ENCODE data around the gene ARPC4.

The ARPC4 gene

GRCh38 chr3:9810433-9810770, 17.5 kb downstream of the ARPC4 start:
- peak overlapping the region; percentile 24; the same call in 1 of the 2 replicates for H3K4me3 ChIP-seq (ENCODE audit: low read length)
- no peak for TF ChIP-seq ZNF274 (IDR thresholded peaks at IDR 0.05; ENCODE audit: low read depth, low read length)

GRCh38 chr3:9810846-9811245, 18.0 kb downstream of the ARPC4 start:
- no peak overlapping the region for H3K4me3 ChIP-seq (ENCODE audit: low read length)
- TF ChIP-seq ZNF274 (IDR thresholded peaks at IDR 0.05; ENCODE audit: low read depth, low read length): no peak

- H3K4me3 ChIP-seq (ENCODE audit: low read length): no peak overlapping the region
- no peak for TF ChIP-seq ZNF274 (IDR thresholded peaks at IDR 0.05; ENCODE audit: low read depth, low read length)
Measured at GRCh38 chr3:9812870-9813483, 20.1 kb downstream of the ARPC4 start.

GRCh38 chr3:9815986-9816385, 23.1 kb downstream of the ARPC4 start:
- no peak overlapping the region for H3K4me3 ChIP-seq (ENCODE audit: low read length)
- no peak for TF ChIP-seq ZNF274 (IDR thresholded peaks at IDR 0.05; ENCODE audit: low read depth, low read length)

DNA sequence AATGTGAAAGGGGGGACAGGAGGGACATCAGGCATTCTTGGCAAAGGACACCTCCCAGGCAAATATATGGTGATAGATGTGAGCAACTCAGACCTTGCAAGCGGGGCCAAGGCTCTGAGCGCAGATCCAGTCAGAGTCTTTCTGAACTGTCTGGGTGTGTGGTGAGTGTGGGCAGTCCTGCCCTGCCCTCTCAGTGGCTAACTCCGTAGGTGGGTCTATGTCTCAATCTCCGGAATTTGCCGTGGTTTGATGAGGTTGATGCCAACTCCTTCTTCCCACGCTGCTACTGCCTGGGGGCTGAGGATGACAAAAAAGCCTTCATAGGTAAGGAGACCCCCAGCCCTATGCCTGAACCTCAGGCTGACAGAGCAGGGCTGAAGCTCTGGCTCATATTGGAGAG, 24.6 kb downstream of the ARPC4 start:
- no peak overlapping the region for H3K4me3 ChIP-seq (ENCODE audit: low read length)
- TF ChIP-seq ZNF274 (IDR thresholded peaks at IDR 0.05; ENCODE audit: low read depth, low read length): no peak

DNA sequence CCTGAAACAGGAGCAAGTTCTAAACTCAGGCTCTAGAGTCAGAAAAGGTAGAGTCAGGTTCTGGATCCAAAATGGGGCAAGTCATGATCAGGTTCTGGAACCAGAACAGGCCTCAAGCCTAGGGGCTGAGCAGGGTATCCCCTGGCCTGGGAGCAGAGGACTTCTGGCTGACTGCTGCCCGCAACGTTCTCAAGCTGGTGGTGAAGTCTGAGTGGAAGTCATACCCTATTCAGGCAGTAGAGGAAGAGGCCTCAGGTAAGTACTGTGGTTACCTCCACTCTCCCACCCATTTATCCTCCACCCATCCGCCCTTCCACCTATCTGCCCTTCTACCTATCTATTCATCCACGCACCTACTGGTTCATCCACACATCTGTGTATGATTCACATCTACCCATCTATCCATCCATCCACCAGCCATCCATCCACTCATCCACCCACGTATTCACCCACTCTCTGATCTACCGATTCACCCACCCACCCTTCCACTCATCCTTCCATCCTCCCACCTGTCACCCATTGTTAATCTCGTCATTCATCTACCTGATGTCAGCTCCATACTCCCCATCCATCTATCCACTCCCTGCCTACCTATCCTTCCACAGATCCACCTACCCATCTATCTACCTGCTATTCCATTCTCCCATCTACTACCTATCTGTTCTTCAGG, 25.9 kb downstream of the ARPC4 start:
- no peak overlapping the region for H3K4me3 ChIP-seq (ENCODE audit: low read length)
- no peak for TF ChIP-seq ZNF274 (IDR thresholded peaks at IDR 0.05; ENCODE audit: low read depth, low read length)

DNA sequence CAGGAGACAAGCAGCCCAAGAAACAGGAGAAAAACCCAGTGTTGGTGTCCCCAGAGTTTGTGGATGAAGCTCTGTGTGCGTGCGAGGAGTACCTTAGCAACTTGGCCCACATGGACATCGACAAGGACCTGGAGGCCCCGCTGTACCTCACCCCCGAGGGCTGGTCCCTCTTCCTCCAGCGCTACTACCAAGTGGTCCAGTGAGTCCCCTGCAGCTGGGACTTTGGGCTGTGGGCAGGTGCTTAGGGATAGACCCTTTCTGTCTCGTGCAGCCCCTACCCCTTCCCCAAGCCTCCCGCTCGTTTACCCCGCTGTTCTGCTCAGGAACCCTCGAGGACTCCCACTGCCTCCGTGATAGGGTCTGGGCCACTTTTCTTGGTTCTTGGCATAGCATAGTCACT, 27.7 kb downstream of the ARPC4 start:
- no peak for TF ChIP-seq ZNF274 (IDR thresholded peaks at IDR 0.05; ENCODE audit: low read depth, low read length)

DNA sequence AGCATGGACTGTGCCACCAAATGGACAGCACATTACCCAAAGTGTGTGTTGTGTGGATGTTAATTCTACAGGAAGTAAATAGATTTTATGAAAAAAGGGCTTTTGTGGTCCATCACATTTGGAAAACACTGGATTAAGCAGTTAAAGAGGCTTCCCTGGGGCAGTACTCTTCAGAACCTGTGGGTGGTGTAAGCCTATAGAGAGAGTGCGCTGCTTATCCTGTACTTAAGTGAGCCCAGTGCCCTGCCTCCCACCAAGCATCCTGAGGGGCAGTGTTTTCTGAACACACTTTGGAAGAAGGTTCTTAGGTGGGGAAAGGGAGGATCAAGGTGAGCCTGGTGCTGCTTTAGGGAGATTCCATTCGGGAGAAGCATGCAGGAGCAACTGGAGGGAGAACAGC, 28.1 kb downstream of the ARPC4 start:
- no peak overlapping the region for H3K4me3 ChIP-seq (ENCODE audit: low read length)
- no peak for TF ChIP-seq ZNF274 (IDR thresholded peaks at IDR 0.05; ENCODE audit: low read depth, low read length)

More for the DNA sequence above, 27.7 kb downstream of the ARPC4 start:
- H3K4me3 ChIP-seq (ENCODE audit: low read length): no peak overlapping the region

DNA sequence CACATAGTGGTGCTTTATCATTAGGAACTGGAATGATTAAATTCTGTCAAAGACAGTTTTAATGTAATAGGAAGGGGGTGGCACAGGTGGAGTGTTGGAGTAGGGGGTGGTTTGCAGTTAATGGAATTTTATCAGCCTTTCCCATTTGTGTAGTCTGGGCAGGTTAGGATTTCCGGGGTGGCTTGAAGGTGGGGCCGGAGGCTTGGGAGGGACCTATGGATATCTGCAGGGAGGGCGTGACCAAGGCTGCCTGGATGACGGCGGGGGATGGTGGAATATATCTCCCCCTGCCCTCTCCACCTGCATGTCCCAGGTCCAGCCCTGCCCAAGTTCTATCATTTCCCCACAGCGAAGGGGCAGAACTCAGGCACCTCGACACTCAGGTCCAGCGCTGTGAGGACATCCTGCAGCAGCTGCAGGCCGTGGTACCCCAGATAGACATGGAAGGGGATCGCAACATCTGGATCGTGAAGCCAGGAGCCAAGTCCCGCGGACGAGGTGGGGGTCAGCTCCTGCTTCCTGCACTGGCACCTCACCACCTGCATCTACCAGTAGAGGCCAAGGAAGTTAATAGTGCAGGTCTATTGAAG, 32.7 kb downstream of the ARPC4 start:
- TF ChIP-seq ZNF274 (IDR thresholded peaks at IDR 0.05; ENCODE audit: low read depth, low read length): no peak
- H3K4me3 ChIP-seq (ENCODE audit: low read length): no peak overlapping the region

- TF ChIP-seq ZNF274 (IDR thresholded peaks at IDR 0.05; ENCODE audit: low read depth, low read length): no peak
- H3K4me3 ChIP-seq (ENCODE audit: low read length): no peak overlapping the region
Measured at GRCh38 chr3:9826815-9827573, 34.1 kb downstream of the ARPC4 start.

DNA sequence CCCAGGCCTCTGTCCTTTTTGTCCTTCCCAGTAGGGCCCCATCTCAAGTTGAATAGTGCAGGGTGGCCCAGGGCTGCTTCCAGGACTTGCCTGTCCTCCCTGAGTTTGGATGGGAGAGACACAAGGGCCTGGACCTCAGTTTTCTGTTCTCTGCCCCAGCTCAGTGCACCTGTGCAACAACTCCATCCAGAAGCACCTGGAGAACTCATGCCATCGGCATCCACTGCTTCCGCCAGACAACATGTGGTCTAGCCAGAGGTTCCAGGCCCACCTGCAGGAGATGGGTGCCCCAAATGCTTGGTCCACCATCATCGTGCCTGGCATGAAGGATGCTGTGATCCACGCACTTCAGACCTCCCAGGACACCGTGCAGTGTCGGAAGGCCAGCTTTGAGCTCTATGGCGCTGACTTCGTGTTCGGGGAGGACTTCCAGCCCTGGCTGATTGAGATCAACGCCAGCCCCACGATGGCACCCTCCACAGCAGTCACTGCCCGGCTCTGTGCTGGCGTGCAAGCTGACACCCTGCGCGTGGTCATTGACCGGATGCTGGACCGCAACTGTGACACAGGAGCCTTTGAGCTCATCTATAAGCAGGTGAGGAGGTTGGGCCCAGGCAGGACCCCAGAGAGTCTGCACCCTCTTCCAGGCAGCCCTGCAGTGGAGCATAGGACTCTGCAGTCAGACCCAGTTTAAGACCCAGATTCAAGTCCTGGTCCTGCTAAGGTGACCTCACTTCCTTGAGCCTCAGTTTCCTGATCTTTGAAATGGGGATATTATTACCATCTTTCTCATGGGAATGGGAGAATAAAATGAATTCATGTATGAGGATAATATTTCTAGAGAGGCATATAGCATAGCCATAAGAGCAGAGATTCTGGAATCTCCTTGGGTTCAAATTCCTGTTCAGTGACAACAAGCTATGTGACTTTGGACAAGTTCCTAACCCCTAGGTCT, 36.2 kb downstream of the ARPC4 start:
- TF ChIP-seq ZNF274 (IDR thresholded peaks at IDR 0.05; ENCODE audit: low read depth, low read length): no peak
- no peak overlapping the region for H3K4me3 ChIP-seq (ENCODE audit: low read length)

- no peak for TF ChIP-seq ZNF274 (IDR thresholded peaks at IDR 0.05; ENCODE audit: low read depth, low read length)
- no peak overlapping the region for H3K4me3 ChIP-seq (ENCODE audit: low read length)
Measured at GRCh38 chr3:9831253-9831652, 38.4 kb downstream of the ARPC4 start.

- no peak overlapping the region for H3K4me3 ChIP-seq (ENCODE audit: low read length)
- TF ChIP-seq ZNF274 (IDR thresholded peaks at IDR 0.05; ENCODE audit: low read depth, low read length): no peak
Measured at GRCh38 chr3:9833078-9833477, 40.2 kb downstream of the ARPC4 start.
